Suppressor macrophage treated with lipopolysaccharide for 4 hours (primary cell): Measurements from ENCODE around the gene ZDHHC1.

ENCODE experiments used
- DNase-seq: peaks from one replicate; pipeline ENCODE4 v3.0.0-alpha.2; 2020

ZDHHC1 gene

DNA sequence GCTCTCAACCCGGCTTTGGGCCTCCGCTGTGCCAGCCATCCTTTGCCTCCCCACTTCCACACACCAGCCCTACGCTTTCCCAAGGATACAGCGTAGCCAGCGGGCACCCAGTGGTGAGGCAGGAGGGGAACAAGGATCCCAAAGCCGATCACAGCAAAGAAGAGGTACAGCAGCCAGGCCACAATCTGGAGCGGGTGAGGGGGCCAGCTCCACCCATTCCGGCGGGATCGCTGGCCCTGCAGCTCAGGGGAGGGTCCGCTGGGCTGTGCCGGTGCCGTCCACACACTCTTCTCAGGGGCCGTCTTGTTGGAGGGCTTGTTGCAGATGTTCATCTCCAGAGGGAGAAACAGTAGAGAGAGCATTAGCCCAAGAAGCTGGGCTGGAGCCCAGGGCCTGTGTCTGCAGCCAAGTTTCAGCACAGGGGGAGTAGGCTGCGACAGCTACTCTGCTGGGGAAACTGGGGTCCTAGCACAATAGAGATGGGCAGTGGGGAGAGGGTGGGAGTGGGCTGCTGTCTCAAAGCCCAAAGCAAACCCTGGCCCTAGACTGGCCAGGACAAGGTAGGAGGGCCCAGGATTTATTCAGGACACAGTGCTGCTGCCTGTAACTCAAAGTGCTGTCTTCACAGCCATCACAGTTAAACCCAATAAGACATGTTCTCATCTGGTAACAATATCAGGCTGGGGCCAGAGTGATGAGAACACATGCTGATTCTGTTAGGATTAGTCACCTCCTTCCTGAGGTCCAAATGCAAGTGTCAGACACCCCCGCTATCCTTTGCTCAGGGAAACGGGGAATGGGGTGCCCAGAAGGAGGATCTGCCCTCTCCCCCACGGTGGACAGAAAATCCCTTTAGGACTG lies 9.9 kb downstream of the ZDHHC1 start:
- DNase-seq: no peak

DNA sequence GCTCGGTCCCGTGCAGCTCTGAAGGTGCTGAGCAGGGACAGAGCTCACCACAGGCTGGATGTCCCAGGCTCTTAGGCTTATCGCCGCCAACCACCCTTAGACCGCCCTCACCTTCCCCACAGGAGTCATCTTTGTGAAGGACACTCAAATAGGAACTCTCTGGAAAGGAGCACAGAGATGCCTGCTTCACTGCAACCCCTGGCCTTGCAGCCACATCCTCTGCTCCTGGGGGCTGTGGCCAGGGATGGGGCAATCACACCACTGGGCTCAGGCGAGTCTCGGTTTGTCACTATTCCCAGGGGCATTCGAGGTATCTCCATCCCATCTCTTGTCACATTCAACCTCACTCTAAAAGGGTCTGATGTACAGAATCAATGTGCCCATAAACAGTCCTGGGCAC lies 10.9 kb downstream of the ZDHHC1 start:
- no peak for DNase-seq

DNA sequence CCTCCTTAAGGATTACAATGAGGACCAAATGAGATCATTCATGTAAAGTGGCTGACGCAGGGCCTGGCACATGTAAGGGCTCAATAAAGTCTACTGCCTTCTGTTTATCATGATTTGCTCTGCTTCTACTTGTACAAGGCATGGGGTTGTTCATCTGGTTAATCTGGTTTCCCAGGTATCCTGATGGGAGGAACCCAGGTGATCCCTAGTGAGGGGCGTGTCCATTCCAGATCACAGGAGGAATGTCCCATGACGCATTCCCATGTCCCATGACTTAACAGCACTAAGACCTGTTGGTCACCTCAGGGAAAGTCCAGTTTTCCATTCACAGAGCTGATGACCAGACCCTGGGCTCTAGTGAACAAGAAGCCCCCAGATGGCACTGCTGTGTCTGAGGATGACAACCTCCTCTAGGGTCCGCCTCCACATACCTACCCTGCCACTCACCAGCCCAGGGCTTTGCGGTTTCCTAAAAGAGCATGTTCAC lies 11.5 kb downstream of the ZDHHC1 start:
- no peak for DNase-seq

DNA sequence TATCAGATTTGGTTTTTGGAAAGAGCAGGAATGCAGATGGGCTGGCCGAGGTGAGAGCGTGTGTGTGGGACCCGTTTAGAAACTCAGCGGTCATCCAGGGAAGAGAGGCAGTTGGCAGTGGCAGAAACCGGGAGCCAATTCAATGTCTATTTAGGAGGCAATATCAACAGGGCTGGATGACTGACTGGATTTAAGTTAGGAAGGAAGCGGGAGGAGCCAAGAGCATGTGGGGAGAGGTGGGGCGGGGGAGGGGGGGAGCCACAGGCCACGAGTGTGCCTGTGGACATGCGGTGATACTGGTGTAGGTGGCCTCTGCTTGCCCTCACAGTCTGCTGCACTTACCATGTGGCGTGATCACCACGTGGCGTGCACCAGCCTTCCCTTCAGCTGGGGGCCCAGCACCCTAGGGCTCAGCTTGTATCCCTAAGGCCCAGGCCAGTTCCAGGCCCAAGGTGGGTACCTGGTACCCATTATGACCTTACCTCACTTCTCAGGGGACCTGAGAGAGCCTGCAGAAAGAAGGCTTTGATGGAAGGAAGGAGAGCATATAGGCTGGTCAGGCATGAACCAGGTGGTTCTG lies 12.2 kb downstream of the ZDHHC1 start:
- DNase-seq: no peak

DNA sequence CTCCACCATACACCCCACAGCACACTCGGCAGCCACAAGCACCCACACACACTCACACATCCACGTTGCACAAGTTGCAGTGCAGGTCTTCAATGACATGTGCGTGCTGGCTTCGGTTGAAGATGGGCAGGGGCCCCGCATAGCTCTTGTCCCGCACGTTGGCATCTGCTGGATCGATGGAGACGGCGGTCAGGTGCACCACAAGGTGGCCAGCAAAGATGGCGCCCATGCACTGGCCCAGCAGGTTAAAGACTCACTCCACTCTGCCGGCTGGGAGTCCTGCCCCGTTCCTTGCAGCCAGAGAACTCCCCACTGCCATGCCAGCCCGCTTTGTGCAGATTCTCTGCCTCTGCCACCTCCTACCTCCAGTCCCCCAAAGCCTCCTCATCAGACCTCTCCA lies 15.4 kb downstream of the ZDHHC1 start:
- no peak for DNase-seq

DNA sequence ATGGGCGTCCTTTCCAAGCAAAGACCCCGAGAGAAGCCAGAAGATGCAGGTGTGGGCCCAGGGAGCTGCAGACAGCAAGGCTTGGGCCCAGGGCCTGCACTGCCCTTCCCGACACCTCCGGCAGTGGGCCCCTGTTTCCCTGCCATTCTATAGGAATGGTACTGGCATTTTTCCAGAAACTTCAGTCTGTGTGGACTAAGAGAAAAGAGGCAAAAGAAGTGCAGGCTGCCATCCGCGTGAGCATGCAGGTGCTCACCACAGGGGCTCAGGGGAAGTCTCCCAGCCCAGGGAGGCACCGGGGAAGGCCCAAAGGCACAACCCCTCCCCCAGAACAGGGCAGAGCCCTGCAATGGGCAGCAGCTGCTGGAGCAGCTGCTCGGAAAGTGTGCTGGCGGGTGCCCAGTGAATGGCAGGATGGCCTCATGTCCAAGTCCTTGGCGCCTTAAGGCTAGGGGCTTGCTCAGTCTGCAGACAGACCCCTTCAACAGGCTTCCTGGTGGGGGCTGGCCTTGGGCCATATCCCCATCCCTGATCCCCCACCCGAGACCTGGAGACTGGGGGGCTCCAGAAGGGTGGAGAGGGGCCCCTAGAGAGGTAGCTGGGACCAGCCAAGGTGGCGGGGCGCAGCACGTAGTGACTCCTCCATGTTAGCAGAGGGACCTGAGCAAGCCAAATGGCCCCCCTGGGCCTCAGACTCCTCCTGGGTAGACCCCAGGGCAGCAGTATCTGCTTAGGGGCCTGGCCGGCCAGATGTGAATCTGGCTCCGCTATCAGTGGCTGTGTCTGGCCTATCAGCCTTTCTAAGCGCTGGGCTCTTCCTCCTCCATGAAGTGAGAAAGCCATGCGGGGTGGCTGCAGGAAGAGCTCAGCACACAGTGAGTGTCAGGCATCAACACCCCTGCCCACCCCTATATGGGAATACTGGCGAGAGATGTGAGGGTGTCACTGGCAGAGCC lies 16.2 kb downstream of the ZDHHC1 start:
- DNase-seq: no peak

DNA sequence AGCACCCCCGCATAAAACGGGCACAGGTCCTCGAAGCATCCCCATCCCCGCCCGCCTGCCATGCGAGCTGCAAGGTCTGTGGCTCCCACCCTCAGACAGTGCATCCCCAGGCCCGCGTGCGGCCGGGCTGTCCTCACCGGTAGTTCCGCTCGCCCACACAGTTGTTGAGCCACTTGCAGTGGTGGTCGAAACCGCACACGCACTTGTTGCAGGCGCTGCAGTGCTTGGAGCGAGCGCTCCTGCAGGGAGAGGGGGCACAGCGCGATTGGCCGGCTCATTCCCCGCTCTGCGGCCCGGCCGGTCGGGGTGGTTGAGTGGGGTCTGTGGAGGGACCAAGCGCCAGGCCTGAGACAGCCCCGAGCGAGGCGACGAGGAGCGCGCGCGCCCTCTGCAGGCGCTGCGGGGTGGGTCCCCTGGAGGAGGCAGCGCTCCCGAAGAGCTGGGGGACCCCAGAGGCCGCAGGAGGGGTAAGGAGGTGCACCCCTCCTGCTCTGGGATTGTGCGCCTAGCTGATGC lies 17.0 kb downstream of the ZDHHC1 start:
- peak; percentile 59 for DNase-seq

DNA sequence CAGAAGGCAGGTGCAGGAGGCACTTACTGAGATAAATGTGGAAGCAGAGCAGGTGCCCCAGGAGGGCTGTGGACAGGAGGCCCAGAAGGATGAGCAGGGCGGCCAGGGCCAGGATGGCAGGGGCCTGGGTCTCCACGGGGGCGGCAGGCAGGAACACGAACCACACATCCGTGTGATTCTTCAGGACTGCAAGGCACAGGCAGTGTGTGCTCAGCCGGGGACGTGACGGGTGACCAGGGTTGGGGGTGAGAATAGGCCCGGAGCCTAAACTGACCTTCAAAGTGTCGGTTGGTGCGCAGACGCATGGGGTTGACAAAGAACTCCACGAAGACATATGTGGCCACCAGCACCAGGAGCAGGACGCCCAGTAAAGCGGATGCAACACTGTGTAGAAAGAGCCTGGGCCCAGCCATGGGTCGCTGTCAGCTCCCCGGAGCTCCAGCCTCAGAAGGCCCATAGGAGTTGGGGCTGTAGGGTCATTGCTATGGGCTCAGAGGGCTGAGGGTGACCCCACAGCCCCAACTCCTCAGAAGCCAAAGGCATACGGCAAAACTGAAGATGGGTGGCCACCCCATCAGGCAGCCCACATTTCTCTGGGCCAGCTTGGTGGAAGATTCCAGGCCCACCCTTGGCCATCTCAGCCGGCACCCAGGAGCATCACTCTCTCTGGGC lies 17.6 kb downstream of the ZDHHC1 start:
- DNase-seq: no peak

DNA sequence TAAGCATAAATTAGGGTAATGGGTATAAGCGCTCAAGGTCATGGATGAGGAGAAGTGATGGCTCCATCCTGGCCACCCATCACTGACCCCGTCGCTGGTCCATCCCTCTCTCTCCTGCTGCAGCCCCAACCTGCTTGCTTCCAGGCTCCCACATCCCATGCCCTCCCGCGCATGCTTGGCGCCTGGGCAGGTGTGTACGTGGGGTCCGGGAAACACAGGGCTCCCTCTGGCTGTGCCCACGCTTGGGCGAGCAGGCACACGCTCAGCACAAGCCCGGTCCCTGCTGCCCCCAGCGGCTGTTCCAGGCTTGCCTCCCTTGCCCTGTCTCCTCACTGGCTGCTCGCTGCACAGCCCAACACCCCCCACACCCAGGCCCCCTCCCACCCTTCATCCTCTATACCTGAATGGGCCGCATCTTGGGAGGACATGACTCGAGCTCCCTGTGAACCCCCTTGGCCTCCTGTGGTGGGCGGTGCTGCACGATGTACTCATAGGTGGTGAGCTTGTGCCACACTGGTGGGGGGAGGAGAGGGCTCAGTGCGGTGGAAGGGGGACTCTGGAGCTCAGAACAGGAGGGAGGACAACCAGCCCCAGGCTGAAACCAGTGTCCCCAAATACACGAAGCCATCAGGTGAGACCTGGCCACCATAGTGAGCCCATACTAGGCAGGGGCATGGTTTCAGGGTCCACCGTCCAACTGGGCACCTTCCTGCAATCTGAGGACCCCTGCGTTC lies 18.3 kb downstream of the ZDHHC1 start:
- no peak for DNase-seq

DNA sequence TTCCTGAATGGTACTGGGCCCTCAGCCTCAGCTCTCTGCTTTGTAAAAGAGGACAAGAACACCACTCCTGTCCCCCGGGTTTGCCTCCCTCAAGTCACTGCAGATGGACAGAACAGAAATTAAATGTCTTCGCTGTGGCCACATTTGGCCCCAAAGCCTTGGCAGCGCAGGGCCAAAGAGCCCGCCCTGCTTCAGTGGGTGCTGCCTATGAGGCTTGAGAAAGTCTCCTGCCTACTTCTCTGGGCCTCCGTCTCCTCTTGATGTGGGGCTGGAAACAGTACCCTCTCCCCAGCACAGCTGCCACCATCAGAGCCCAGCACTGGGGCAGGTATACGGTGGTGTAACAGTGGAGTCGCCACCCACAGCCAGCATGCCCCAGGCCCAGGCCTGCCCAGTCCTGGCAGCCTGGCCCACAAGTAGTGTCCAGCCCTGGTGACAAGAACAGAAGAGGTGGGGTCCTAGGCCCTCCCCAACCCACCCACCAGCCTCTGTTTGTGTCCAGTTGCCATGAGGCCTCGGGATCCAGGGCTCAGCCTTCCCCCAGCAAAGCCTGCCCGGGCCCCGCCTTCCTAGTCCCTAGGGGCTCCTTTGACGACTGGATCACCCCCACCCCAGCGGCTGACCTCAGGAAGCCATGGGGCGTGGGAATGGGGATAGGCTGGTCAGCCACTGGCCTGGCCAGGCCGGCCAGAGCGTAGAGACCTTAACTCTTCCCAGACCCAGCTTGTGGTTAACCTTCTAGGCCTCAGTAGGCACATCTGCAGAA lies 19.1 kb downstream of the ZDHHC1 start:
- no peak for DNase-seq

DNA sequence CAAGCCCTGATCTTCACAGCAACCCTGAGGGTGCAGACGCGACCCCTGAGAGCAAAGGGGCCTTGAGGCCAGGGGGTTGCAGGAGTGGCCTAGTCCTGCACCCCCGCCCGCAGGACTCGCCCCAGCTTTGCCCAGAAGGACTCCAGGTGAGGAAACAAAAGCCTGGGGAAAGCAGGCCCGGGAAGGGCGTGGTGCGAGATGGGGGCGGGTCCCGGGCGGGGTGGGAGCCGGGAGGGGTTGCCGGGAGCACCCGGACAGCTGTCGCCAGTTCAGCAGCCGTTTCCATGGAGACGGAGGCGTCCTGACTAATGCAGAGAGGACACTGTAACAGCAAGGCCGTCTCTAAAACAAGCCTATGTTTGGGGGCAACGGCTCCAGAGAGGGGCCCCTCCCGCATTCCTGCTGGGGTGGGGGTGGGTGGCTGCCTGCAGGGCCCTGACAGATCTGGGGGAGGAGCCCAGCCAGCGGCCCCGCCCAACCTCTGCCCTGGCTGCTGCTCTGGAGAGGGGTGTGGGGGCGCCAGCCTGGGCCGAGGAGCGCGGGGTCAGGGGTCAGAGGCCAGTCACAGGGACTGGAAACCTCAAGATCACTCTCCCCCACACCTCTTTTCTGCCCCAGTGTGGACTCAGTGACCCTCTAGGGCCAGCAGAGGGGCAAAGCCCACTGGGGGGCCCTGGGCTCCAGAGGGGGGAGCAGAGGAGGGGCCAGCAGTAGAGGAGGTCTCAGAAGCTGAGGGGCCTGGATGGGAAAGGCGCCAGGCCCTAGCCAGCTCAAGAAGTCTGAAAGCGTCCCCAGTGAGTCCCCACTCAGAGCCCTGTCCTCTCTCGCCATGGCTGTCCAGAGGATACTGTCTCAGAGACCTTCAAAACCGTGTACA lies 19.9 kb downstream of the ZDHHC1 start:
- DNase-seq: no peak

DNA sequence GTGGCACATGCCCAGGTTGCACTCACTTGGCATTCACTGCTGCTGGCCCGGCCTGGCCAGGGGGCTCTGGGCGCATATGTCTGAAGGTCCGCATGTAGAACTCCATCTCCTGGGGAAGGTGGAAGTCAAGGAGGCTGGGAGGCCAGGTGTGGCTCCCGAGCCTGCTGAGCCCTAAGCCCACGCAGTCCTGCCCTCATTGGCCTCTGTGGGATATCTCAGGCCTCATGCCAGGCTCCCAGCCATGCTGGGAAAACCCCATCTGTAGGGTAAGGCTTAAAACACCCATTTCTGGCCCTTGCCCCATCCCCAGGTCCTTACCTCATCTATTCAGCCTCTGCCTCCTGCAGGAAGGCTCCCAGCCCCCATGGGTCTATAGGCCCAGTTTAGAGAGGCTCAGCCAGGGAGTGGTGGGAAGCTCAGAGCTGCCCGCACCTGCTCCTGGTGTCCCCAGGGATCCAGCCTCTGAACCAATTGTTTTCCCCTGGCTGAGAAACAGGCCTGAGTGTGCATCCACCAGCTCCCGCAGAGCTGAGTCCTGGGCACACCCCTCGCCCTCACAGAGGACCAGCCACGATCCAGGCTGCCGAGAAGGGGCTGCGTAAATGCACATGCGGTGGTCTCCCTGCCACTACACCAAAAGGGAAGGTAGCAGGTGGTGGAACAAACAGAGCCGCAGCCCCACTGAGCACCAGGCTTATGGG lies 20.7 kb downstream of the ZDHHC1 start:
- no peak for DNase-seq

DNA sequence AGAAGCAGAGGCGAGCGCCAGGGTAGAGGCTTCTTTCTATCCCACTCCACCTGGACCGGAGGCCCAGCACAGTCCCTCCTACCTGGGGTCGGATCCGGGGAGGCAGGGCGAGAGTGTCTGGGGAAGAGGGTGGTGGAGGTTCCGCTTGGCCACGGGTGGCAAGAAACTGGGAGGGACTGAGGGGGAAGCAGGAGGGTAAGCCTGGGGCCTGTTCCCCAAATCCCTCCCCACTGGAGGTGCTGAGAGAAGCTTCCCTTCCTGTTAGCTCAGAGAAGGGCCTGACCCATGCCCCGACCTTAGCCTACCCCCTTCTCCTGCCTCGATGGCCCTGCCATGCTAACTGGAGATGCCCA lies 21.2 kb downstream of the ZDHHC1 start:
- no peak for DNase-seq

DNA sequence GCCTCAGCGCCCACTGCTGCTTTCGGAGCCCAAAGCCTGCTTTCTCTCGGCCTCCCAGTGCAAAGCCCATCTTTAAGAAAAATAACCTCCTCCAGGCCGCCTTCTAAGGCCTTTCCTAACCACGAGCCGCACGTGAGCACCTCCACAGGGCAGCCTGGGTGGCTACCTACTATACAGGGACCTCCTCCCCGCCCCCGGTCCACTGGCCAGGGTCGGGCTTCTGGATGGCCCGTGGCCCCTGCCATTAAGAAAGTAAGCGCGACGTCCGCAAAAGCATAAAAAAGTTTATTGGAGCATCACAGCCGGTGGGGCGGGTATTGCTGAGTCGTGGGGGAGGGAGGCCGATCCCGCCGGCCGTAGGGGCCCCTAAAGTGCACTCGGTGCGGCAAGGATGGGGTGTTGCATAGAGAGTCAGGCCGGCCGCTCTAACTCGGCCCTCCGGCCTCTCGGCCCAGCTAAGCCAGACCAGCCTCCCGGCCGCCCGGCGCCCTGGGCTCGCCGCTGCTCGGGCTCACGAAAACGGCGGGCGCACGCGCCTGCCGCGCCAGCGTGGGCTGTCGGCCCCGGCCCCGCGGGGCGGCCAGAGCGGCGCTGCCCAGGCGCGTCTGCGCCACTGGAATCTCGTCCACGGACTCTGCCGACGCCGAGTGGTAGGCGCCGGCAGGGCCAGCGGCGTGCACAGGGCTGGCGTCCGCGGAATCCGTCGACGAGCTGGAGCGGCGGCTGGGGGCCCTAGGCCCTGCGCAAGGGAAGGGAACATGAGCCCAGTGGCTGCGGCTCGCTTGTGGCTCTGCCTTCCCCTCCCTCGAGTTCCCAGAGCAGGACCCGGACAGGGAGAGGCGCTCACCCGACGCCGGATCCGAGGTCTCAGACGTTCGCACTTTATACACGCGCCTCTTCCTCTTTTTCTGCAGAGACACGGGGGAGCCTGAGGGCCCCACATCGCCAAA lies 21.8 kb downstream of the ZDHHC1 start:
- DNase-seq: peak; percentile 60

DNA sequence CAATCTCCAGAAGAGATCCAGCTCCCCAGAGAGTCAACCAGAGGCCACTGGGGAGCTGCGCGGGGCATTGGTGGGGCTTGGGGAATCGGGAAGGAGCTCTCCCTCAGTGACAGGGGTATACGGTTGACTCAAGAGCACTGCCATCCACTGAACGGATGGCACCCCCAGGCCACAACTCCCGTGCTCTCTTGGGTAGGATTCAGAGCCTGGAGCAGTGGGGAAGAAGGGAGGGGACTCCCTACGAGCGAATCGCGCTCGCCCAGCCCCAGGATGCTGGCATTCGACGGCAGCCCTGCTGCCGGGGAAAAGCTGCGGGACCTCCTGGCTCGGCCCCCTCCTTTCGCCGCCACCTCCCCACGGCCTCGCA lies 22.5 kb downstream of the ZDHHC1 start:
- DNase-seq: no peak

DNA sequence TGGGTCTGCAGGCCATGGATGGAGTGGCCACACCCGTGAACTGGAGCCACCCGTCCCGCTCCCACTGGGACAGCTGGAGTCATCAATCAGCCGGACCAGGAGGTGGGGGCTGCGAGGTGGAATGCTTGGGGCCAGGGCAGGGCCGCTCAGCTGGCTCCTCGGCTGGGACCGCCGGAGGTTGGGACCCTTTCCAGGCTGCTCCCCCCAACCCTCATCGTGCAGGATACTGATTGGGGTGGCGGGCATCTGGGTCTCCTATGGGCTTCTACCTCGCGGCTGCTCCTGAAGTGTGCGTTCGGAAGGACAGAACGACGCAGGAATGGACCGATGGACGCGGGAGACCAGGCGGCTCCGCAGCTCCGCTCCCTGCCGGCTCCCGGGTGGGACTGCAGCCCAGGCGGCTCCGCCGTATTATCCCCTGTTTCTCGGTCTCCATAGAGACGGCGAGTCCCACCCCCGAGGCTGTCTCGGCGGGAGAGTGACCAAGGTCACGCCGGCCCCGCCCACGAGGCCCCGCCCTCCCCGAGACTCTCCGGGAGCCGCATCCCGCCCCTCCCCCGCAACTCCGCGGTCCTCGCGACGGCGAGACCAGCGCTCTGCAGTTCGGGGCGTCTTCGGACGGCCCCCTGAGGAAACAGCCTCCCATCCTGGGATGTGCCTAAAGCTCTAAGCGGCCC lies 23.0 kb downstream of the ZDHHC1 start, which contains the start of gene TPPP3:
Gene TPPP3 (minus strand): TSS at position 388 of the 677 bp plus-strand sequence. CDS start 2,387 bp downstream, outside the sequence.
- peak; percentile 54 for DNase-seq

DNA sequence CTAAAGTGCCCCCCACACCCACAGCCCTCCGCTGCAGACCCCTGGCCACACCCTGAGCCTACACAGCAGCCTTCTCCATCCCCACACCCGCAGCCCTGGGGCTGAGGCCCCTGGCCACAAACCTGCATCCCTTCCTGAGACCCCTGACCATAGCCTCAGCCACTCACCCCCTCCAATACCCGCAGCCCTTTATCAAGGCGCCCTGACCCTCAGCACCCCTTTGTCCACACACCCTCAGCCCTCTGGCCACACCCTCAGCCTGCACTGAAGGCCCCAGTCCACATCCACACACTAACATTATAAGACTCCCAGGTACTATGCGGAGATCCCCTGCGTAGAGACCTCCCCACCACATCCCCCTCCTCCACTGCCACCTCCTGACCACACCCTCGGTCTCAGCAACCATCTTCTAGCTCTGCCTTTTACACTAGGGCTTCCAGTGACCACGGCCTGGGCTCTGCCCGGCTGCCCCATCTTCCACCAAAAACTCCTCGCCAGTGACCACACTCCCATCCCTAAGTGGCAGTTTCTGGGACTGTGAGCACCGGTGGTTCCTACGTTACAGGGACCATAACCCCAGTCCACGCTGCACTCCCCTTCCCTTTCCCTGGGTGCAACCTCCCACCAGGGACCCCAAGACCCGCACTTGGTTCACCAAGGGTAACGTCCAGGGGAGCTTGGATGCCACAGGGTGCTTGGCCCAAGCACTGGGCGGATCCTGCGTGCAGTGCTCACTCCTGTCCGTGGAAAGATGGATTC lies 23.8 kb downstream of the ZDHHC1 start:
- no peak for DNase-seq
